A549 (cell line): ENCODE results near the gene AUTS2. TPM values are rescaled to one million over a fixed set of nuclear protein-coding genes. Genes with fewer than 3 reads are reported as not detected.

Experiments used
- ATAC-seq, 2 experiments: fragments of 200-7000 bp in 1 of 2; fragments of >200 bp in 1 of 2; cut with Nextera tagmentation in 1 of 2; cut with Tn5 transposase in 1 of 2; 3 replicates each; pipeline versions ENCODE4 v1.8.0 to v1.9.1; 2018 to 2020; ENCODE audit warnings: mild to moderate bottlenecking in 1 of 2, moderate library complexity in 1 of 2
- CTCF ChIA-PET: fragments of 300-600 bp; sonication (Branson Sonifier 250); formaldehyde crosslinking; extraction: SDS; loops from one replicate; lab custom pipeline; 2021; ENCODE audit warnings: antibody characterized with exemption, inconsistent platforms; lab: Yijun Ruan, JAX
- POLR2A ChIA-PET: fragments of 350-600 bp; formaldehyde crosslinking; extraction: SDS; loops from one replicate; lab custom pipeline; 2021; ENCODE audit warnings: antibody characterized with exemption, inconsistent platforms; lab: Yijun Ruan, JAX
- DNase-seq, 2 experiments: peaks; one replicate each; pipeline versions ENCODE4 v3.0.0 to v3.0.0-alpha.2; 2011 to 2016; ENCODE audit warnings: low read depth in 1 of 2, low spot score in 1 of 2
- FAIRE-seq: peaks from 2 replicates; lab custom pipeline; 2011; peaks lifted over from hg19 to GRCh38; lab: Jason Lieb, UNC
- H3K27ac ChIP-seq, 2 experiments: fragments of >200 bp; sonication (Bioruptor Twin); formaldehyde crosslinking; 3 replicates each; pipeline ENCODE4 v1.5.1; 2016 to 2017
- H3K4me1 ChIP-seq: fragments of >200 bp; sonication (Bioruptor Twin); formaldehyde crosslinking; 3 replicates; pipeline ENCODE4 v1.6.1; 2016
- H3K4me2 ChIP-seq: fragments of >200 bp; sonication (Bioruptor Twin); formaldehyde crosslinking; 3 replicates; pipeline ENCODE4 v1.6.1; 2016
- H3K4me3 ChIP-seq: fragments of >200 bp; sonication (Bioruptor Twin); formaldehyde crosslinking; 3 replicates; pipeline ENCODE4 v1.5.1; 2016
- H3K9me3 ChIP-seq: fragments of >200 bp; sonication (Bioruptor Twin); formaldehyde crosslinking; 3 replicates; pipeline ENCODE4 v1.6.1; 2016
- ATOH8 ChIP-seq: fragments of 250-450 bp; sonication (Bioruptor Pico); IDR thresholded peaks from 2 replicates; pipeline ENCODE4 v1.5.0; 2020; ENCODE audit warnings: low read depth, mild to moderate bottlenecking, moderate library complexity
- BCL3 ChIP-seq: fragments of >200 bp; sonication (Bioruptor Twin); formaldehyde crosslinking; IDR thresholded peaks from 3 replicates; pipeline ENCODE4 v1.6.1; 2016
- BHLHE40 ChIP-seq: IDR thresholded peaks from 2 replicates; pipeline ENCODE4 v1.6.1; 2012; ENCODE audit warnings: low read depth, low read length, inconsistent platforms
- CBX8 ChIP-seq: fragments of 200-600 bp; sonication (generic); IDR thresholded peaks from 2 replicates; pipeline ENCODE4 v1.6.1; 2016
- E2F6 ChIP-seq: IDR thresholded peaks from 2 replicates; pipeline ENCODE4 v1.6.1; 2012; ENCODE audit warnings: low read depth, borderline replicate concordance
- EHF ChIP-seq: fragments of 250-450 bp; sonication (Bioruptor Pico); IDR thresholded peaks from 2 replicates; pipeline ENCODE4 v1.5.0; 2020; ENCODE audit warnings: mild to moderate bottlenecking
- EHMT2 ChIP-seq: fragments of 200-600 bp; sonication (generic); IDR thresholded peaks from 2 replicates; pipeline ENCODE4 v1.6.1; 2016; ENCODE audit warnings: antibody characterized with exemption, low read depth, mild to moderate bottlenecking, moderate library complexity
- ESRRA ChIP-seq: fragments of 150-350 bp; IDR thresholded peaks from 2 replicates; pipeline ENCODE4 v1.6.1; 2014; ENCODE audit warnings: mild to moderate bottlenecking, low read length, borderline replicate concordance
- FOSB ChIP-seq: fragments of 250-450 bp; sonication (Bioruptor Pico); IDR thresholded peaks from 2 replicates; pipeline ENCODE4 v1.5.0; 2020; ENCODE audit warnings: mild to moderate bottlenecking, moderate library complexity
- GATA3 ChIP-seq: IDR thresholded peaks from 2 replicates; pipeline ENCODE4 v1.6.1; 2012; ENCODE audit warnings: borderline replicate concordance
- HDAC2 ChIP-seq: fragments of 200-600 bp; sonication (generic); IDR thresholded peaks from 2 replicates; pipeline ENCODE4 v1.6.1; 2016
- HMGXB4 ChIP-seq: fragments of 250-450 bp; sonication (Bioruptor Pico); IDR thresholded peaks from 2 replicates; pipeline ENCODE4 v1.5.0; 2021; ENCODE audit warnings: mild to moderate bottlenecking, moderate library complexity, borderline replicate concordance
- HOXA7 ChIP-seq: fragments of 250-450 bp; sonication (Bioruptor Pico); IDR thresholded peaks from 2 replicates; pipeline ENCODE4 v1.5.0; 2020; ENCODE audit warnings: mild to moderate bottlenecking, moderate library complexity
- HOXB5 ChIP-seq: fragments of 250-450 bp; sonication (Bioruptor Pico); IDR thresholded peaks from 2 replicates; pipeline ENCODE4 v1.5.0; 2020; ENCODE audit warnings: mild to moderate bottlenecking, moderate library complexity
- KDM1A ChIP-seq: fragments of 200-600 bp; sonication (generic); IDR thresholded peaks from 2 replicates; pipeline ENCODE4 v1.6.1; 2016; ENCODE audit warnings: low read depth, mild to moderate bottlenecking
- MAFK ChIP-seq: fragments of 450-650 bp; IDR thresholded peaks from 2 replicates; pipeline ENCODE4 v1.6.1; 2014; ENCODE audit not compliant: partially characterized antibody
- RAD21 ChIP-seq, 2 experiments: fragments of >200 bp in 1 of 2; sonication (Bioruptor Twin) in 1 of 2; formaldehyde crosslinking in 1 of 2; IDR thresholded peaks in 1 of 2; conservative IDR thresholded peaks in 1 of 2; 2 replicates in 1 of 2; 3 replicates in 1 of 2; pipeline ENCODE4 v1.6.1; 2012 to 2018; ENCODE audit warnings: inconsistent platforms in 1 of 2
- REST ChIP-seq: fragments of 200-600 bp; sonication (generic); IDR thresholded peaks from 2 replicates; pipeline ENCODE4 v1.6.1; 2016; ENCODE audit warnings: antibody characterized with exemption, mild to moderate bottlenecking, moderate library complexity
- RFX5 ChIP-seq: fragments of 450-650 bp; IDR thresholded peaks from 2 replicates; pipeline ENCODE4 v1.7.1; 2014; ENCODE audit warnings: antibody characterized with exemption, mild to moderate bottlenecking, moderate library complexity
- SMC3 ChIP-seq: fragments of >200 bp; sonication (Bioruptor Twin); formaldehyde crosslinking; IDR thresholded peaks from 3 replicates; pipeline ENCODE4 v1.6.1; 2018; ENCODE audit warnings: inconsistent platforms
- TP53 ChIP-seq: fragments of 250-450 bp; sonication (Bioruptor Pico); IDR thresholded peaks from 2 replicates; pipeline ENCODE4 v1.5.0; 2021; ENCODE audit warnings: mild to moderate bottlenecking, moderate library complexity
- WGBS: methylation state at CpG from one replicate; pipeline ENCODE4 v1.1.6; 2017; ENCODE audit errors: missing lambda C conversion rate; 5-methylcytosine and 5-hydroxymethylcytosine counted together
- polyA plus RNA-seq, 4 experiments: library from polyadenylated mRNA; depleted of rRNA in 3 of 4; stranded (reverse); fragments of >200 nt; fragmentation: RNase III in 1 of 4; extraction: RNeasy Plus Mini Kit Qiagen cat#74134 plus additional on column Dnase treatment in 1 of 4; gene quantifications; 2 replicates in 3 of 4; 3 replicates in 1 of 4; pipeline ENCODE4 v1.2.3, GENCODE V29; 2011 to 2017
- TF ChIP-seq, protein P1 (sequence below): IDR thresholded peaks from 2 replicates; pipeline ENCODE4 v1.6.1; 2012
- TF ChIP-seq, protein P2 (sequence below): fragments of >200 bp; sonication (Bioruptor Twin); formaldehyde crosslinking; IDR thresholded peaks from 2 replicates; pipeline ENCODE4 v1.6.1; 2016

AUTS2 gene
- polyA plus RNA-seq, 2 of the 4 experiments (the other 2 are of a cell fraction), result 1.6 to 3.6 TPM

DNA sequence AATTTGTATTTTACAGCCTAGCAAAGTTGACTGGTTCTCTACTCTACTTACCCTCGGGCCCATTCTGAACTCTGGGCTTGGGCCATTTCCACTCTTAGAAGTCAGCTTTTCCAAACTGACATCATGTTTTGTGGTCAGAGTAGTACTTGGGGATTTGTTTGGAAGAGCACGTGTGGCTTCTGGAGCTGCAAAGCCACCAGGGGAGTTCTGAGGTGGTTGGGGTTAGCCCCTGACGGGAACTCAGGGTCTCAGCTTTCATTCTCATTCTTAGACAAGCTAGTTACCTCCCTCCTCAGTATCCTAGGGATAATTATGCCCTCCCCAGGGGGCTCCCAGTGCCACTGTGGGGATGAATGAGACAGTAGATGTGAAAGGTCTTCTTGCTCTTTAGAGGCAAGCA is 886.0 kb downstream of the AUTS2 start:
- Histone ChIP-seq H3K4me1 (no peaks in the 10 kb centered on the region), H3K4me3 (no peak overlapping the region), H3K4me2 (no peak overlapping the region), H3K27ac (no peak overlapping the region), H3K9me3 (0 out of 3 replicates have a peak, but pooled peaks cover 3% of the 10 kb centered on the region)
- DNase-seq (no peak), FAIRE-seq (no peak), ATAC-seq (no peak)
- ChIA-PET CTCF (no interaction called here), POLR2A (no interaction called here)
- 10% methylated on average over 3 of the region's 3 CpGs for WGBS
- TF ChIP-seq HMGXB4 (CRISPR knock-in tag) (no peak), HOXB5 (CRISPR knock-in tag) (no peak), TP53 (CRISPR knock-in tag) (no peak), RAD21 (conservative IDR thresholded peaks at IDR 0.05 in 1 of 2, IDR thresholded peaks at IDR 0.05 in 1 of 2) (no peak), SMC3 (no peak)
- TF ChIP-seq, protein P1, sequence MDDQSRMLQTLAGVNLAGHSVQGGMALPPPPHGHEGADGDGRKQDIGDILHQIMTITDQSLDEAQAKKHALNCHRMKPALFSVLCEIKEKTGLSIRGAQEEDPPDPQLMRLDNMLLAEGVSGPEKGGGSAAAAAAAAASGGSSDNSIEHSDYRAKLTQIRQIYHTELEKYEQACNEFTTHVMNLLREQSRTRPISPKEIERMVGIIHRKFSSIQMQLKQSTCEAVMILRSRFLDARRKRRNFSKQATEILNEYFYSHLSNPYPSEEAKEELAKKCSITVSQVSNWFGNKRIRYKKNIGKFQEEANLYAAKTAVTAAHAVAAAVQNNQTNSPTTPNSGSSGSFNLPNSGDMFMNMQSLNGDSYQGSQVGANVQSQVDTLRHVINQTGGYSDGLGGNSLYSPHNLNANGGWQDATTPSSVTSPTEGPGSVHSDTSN, result no peak

- no peak overlapping the region for H3K27ac ChIP-seq
- no peak overlapping the region for H3K4me2 ChIP-seq
- DNase-seq, result no peak
- CTCF ChIA-PET, result no interaction called here
- H3K4me1 ChIP-seq, result no peaks in the 10 kb centered on the region
- H3K4me3 ChIP-seq, result no peak overlapping the region
- no peak for FAIRE-seq
- no peak for TF ChIP-seq GATA3
- TF ChIP-seq CBX8, result no peak
- no peak for TF ChIP-seq KDM1A
- TF ChIP-seq EHMT2, result no peak
- no peak for TF ChIP-seq REST
- TF ChIP-seq HOXA7 (CRISPR knock-in tag), result no peak
- no peak for TF ChIP-seq EHF (CRISPR knock-in tag)
- no peak for TF ChIP-seq E2F6
- TF ChIP-seq, protein P1, result no peak
- TF ChIP-seq, protein P2, sequence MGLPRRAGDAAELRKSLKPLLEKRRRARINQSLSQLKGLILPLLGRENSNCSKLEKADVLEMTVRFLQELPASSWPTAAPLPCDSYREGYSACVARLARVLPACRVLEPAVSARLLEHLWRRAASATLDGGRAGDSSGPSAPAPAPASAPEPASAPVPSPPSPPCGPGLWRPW, result no peak
- TF ChIP-seq BCL3, result no peak
- no peak for TF ChIP-seq RFX5
- TF ChIP-seq MAFK, result no peak
- no peak for TF ChIP-seq ESRRA
- no peak for TF ChIP-seq HDAC2
- TF ChIP-seq BHLHE40, result no peak
- TF ChIP-seq ATOH8 (CRISPR knock-in tag), result no peak
- no peak for TF ChIP-seq FOSB
- POLR2A ChIA-PET, result no interaction called here
- WGBS, result 69% methylated on average over 7 of the region's 7 CpGs
- H3K9me3 ChIP-seq, result 0 out of 3 replicates have a peak, but pooled peaks cover 3% of the 10 kb centered on the region
- no peak for ATAC-seq
Measured at GRCh38 chr7:70486977-70487376, 888.7 kb downstream of the AUTS2 start.
